HCT116 (cell line): ENCODE measurements around the gene LRFN4.
A peak's percentile ranks its signal among the peaks of the same experiment; 100 is the strongest.

Source experiments
- CBX3 ChIP-seq: IDR thresholded peaks from 2 replicates; pipeline ENCODE4 v1.6.1; 2012; ENCODE audit warnings: low read depth
- CTCF ChIP-seq, 3 experiments: fragments of 200-600 bp in 1 of 3; sonication (generic) in 1 of 3; IDR thresholded peaks in 2 of 3; conservative IDR thresholded peaks in 1 of 3; 2 replicates each; pipeline ENCODE4 v1.5.1; 2012 to 2017; ENCODE audit warnings: low read depth in 2 of 3, low read length in 2 of 3, antibody characterized with exemption in 1 of 3, borderline replicate concordance in 1 of 3, control low read depth in 1 of 3, mild to moderate bottlenecking in 1 of 3, mixed read lengths in 1 of 3, mixed run types in 1 of 3, moderate library complexity in 1 of 3; ENCODE audit not compliant: insufficient read depth in 1 of 3
- EZH2 ChIP-seq: fragments of 200-600 bp; sonication (generic); IDR thresholded peaks from 2 replicates; pipeline ENCODE4 v1.6.1; 2017; ENCODE audit warnings: antibody characterized with exemption, mixed run types
- JUND ChIP-seq: IDR thresholded peaks from 2 replicates; pipeline ENCODE4 v1.6.1; 2012
- POLR2A ChIP-seq: IDR thresholded peaks from 2 replicates; pipeline ENCODE4 v1.7.0; 2011; ENCODE audit warnings: borderline replicate concordance; ENCODE audit not compliant: insufficient read depth, insufficient read length; ENCODE audit errors: extremely low read depth
- POLR2AphosphoS5 ChIP-seq: IDR thresholded peaks from 2 replicates; pipeline ENCODE4 v1.6.1; 2011; ENCODE audit warnings: mild to moderate bottlenecking, low read depth, low read length, moderate library complexity
- RAD21 ChIP-seq: IDR thresholded peaks from 2 replicates; pipeline ENCODE4 v1.6.1; 2012; ENCODE audit warnings: low read depth, mild to moderate bottlenecking
- SP1 ChIP-seq: IDR thresholded peaks from 2 replicates; pipeline ENCODE4 v1.6.1; 2012; ENCODE audit warnings: low read depth
- TF ChIP-seq, protein P1 (sequence below): IDR thresholded peaks from 2 replicates; pipeline ENCODE4 v1.6.1; 2012; ENCODE audit warnings: low read depth
- TF ChIP-seq, protein P2 (sequence below): IDR thresholded peaks from 2 replicates; pipeline ENCODE4 v1.6.1; 2011; ENCODE audit warnings: mild to moderate bottlenecking, low read length, moderate library complexity; ENCODE audit not compliant: insufficient replicate concordance; ENCODE audit errors: extremely low read depth

GRCh38 chr11:66868082-66868725 is 11.3 kb downstream of the LRFN4 start:
- no peak for TF ChIP-seq POLR2A
- 0 out of 2 replicates have a peak, but pooled peaks have one; percentile 4 for TF ChIP-seq POLR2AphosphoS5
- no peak for TF ChIP-seq CTCF (IDR thresholded peaks at IDR 0.05 in 2 of 3, conservative IDR thresholded peaks at IDR 0.05 in 1 of 3; ENCODE audit: borderline replicate concordance in 1 of 3, insufficient read depth in 1 of 3, low read depth in 2 of 3, low read length in 2 of 3)
- TF ChIP-seq, protein P1, sequence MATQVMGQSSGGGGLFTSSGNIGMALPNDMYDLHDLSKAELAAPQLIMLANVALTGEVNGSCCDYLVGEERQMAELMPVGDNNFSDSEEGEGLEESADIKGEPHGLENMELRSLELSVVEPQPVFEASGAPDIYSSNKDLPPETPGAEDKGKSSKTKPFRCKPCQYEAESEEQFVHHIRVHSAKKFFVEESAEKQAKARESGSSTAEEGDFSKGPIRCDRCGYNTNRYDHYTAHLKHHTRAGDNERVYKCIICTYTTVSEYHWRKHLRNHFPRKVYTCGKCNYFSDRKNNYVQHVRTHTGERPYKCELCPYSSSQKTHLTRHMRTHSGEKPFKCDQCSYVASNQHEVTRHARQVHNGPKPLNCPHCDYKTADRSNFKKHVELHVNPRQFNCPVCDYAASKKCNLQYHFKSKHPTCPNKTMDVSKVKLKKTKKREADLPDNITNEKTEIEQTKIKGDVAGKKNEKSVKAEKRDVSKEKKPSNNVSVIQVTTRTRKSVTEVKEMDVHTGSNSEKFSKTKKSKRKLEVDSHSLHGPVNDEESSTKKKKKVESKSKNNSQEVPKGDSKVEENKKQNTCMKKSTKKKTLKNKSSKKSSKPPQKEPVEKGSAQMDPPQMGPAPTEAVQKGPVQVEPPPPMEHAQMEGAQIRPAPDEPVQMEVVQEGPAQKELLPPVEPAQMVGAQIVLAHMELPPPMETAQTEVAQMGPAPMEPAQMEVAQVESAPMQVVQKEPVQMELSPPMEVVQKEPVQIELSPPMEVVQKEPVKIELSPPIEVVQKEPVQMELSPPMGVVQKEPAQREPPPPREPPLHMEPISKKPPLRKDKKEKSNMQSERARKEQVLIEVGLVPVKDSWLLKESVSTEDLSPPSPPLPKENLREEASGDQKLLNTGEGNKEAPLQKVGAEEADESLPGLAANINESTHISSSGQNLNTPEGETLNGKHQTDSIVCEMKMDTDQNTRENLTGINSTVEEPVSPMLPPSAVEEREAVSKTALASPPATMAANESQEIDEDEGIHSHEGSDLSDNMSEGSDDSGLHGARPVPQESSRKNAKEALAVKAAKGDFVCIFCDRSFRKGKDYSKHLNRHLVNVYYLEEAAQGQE: no peak
- no peak for TF ChIP-seq EZH2
- no peak for TF ChIP-seq CBX3
- no peak for TF ChIP-seq RAD21
- TF ChIP-seq JUND: no peak
- no peak for TF ChIP-seq SP1
- TF ChIP-seq, protein P2, sequence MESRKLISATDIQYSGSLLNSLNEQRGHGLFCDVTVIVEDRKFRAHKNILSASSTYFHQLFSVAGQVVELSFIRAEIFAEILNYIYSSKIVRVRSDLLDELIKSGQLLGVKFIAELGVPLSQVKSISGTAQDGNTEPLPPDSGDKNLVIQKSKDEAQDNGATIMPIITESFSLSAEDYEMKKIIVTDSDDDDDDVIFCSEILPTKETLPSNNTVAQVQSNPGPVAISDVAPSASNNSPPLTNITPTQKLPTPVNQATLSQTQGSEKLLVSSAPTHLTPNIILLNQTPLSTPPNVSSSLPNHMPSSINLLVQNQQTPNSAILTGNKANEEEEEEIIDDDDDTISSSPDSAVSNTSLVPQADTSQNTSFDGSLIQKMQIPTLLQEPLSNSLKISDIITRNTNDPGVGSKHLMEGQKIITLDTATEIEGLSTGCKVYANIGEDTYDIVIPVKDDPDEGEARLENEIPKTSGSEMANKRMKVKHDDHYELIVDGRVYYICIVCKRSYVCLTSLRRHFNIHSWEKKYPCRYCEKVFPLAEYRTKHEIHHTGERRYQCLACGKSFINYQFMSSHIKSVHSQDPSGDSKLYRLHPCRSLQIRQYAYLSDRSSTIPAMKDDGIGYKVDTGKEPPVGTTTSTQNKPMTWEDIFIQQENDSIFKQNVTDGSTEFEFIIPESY: no peak
